Stimulated activated CD8-positive, alpha-beta memory T cell treated with anti-CD3 and anti-CD28 coated beads, Interleukin-12 subunit alpha, Interleukin-12 subunit beta, amount 100 ng/mL, for 24 hours (primary cell): ENCODE results near the gene TMEM170A.

Source experiments
- DNase-seq: peaks from one replicate; pipeline ENCODE4 v3.0.0-alpha.2; 2020; ENCODE audit errors: extremely low read depth

The TMEM170A gene

DNA sequence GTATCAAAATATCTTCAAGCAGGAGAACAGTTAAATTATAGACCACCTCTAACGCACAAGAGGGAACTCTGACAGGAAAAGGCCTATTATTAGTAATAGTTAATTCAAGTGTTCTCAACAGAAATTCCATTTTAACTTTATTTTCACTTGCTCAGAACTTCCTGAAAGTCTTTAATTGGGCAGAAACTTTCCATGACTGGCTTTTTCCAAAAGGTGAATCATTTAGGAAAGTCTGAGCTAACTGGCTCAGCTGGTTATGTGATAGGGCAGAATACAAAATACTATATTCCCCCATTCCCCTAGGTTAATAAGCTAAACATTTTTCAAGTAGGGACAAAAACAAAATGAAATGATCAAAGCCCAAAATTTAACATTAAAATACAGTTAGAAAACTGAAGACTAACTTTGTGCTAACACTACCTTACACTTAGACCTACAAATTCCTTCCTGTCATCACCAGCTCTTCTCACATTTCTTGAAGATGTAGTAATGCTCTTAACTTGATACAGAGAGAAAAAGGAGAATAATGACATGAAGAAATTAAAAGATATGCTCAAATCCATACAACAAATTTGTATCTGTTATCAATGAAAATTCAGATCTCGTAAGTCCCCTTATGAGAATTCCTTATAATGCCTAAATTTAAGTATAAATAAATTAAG lies 62.2 kb downstream of the TMEM170A start:
- DNase-seq, result no peak

GRCh38 chr16:75401691-75402090 lies 62.8 kb downstream of the TMEM170A start:
- no peak for DNase-seq

GRCh38 chr16:75398333-75398732 lies 66.2 kb downstream of the TMEM170A start:
- DNase-seq, result no peak

DNA sequence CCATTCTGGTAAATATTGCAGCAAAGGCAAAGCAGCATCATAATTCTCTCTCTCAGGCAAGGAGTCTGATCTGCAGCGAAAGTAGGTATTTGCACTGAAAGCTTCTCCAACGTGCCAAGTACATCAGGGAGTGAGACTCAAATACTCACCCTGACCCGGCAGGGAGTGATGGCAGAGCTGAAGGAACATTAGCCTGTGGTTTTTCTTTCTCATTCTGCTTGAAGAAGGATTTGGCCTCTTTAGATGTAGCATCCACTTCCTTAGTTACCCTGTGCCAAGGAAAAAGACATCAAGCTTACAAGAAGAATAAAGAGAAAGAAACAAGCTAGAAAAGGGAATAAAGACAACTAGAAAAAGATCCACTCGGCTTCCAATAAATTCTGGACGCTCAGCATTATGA lies 69.5 kb downstream of the TMEM170A start:
- DNase-seq, result no peak
